SK-N-SH treated with all-trans-retinoic acid at 6 μM for 48 hours (cell line): Measurements from ENCODE around the gene THAP2.

ENCODE experiments used
- ISL1 ChIP-seq: fragments of 250-450 bp; sonication (Bioruptor Pico); IDR thresholded peaks from 2 replicates; pipeline ENCODE4 v2.1.2; 2022; ENCODE audit warnings: mild to moderate bottlenecking, moderate library complexity
- ZC3H10 ChIP-seq: fragments of 250-450 bp; sonication (Bioruptor Pico); IDR thresholded peaks from 2 replicates; pipeline ENCODE4 v1.5.1; 2021; ENCODE audit warnings: mild to moderate bottlenecking, moderate library complexity

DNA sequence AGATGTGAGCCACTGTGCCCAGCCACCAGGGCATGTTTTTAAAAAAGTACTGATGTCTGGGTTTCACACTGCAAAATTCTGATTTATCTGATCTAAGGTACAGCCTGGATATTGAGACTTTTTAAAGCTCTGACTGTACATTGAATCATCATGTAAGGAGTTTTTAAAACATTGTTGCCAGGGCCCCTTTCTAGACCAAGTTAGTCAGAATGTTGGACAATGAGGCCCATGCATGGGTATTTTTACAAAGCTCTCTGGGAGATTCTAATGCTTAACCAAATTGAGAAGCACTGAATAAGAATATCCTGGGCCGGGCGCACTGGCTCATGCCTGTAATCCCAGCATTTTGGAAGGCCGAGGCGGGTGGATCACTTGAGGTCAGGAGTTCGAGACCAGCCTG lies 38.5 kb downstream of the THAP2 start:
- no peak for TF ChIP-seq ISL1 (CRISPR knock-in tag)
- no peak for TF ChIP-seq ZC3H10 (CRISPR knock-in tag)
